GM13977 (cell line): ENCODE results near the gene FBXW12.

Experiments used
- DNase-seq: peaks from one replicate; pipeline ENCODE4 v3.0.0; 2012; ENCODE audit warnings: low spot score
- in situ Hi-C: fragments of 300-500 bp; cut with MboI; formaldehyde crosslinking; loops from one replicate; pipeline ENCODE4 v1.12.0; 2022; ENCODE audit warnings: low sequenced_read_pairs, low pct_unique_long_range_greater_than_20kb, mixed read lengths, inconsistent platforms; ENCODE audit not compliant: unreplicated experiment
- TF ChIP-seq, protein P1 (sequence below): IDR thresholded peaks from 2 replicates; pipeline ENCODE4 v1.5.1; 2012; ENCODE audit warnings: mild to moderate bottlenecking, control low read depth; ENCODE audit not compliant: insufficient read depth; ENCODE audit errors: extremely low read depth, missing control alignments

FBXW12 gene

DNA sequence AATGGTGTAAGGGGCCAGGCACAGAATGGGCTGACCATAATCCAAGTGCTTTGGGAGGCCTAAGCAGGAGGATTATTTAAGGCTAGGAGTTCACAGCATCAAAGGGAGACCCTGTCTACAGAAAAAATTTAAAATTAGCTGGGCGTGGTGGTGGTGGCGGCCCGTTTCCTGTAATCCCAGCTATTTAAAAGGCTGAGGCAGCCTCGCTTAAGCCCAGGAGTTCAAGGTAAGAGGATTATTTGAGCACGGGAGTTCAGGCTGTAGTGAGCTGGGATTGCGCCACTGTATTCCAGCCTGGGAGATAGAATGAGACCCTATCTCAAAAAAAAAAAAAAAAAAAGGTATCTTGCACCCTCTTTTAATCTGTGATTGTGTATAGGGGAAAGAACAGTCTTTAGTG, 69.9 kb downstream of the FBXW12 start:
- TF ChIP-seq, protein P1, sequence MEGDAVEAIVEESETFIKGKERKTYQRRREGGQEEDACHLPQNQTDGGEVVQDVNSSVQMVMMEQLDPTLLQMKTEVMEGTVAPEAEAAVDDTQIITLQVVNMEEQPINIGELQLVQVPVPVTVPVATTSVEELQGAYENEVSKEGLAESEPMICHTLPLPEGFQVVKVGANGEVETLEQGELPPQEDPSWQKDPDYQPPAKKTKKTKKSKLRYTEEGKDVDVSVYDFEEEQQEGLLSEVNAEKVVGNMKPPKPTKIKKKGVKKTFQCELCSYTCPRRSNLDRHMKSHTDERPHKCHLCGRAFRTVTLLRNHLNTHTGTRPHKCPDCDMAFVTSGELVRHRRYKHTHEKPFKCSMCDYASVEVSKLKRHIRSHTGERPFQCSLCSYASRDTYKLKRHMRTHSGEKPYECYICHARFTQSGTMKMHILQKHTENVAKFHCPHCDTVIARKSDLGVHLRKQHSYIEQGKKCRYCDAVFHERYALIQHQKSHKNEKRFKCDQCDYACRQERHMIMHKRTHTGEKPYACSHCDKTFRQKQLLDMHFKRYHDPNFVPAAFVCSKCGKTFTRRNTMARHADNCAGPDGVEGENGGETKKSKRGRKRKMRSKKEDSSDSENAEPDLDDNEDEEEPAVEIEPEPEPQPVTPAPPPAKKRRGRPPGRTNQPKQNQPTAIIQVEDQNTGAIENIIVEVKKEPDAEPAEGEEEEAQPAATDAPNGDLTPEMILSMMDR, result no peak
- no peak for DNase-seq
- in situ Hi-C loops, result no loop called here
